ENCODE data around the gene ITGB8.

The ITGB8 gene

GRCh38 chr7:20290505-20291111 lies 40.1 kb upstream of the ITGB8 start:
- TF ChIP-seq ZFX (IDR thresholded peaks at IDR 0.05; ENCODE audit: borderline replicate concordance): no peak
- TF ChIP-seq, protein P1, sequence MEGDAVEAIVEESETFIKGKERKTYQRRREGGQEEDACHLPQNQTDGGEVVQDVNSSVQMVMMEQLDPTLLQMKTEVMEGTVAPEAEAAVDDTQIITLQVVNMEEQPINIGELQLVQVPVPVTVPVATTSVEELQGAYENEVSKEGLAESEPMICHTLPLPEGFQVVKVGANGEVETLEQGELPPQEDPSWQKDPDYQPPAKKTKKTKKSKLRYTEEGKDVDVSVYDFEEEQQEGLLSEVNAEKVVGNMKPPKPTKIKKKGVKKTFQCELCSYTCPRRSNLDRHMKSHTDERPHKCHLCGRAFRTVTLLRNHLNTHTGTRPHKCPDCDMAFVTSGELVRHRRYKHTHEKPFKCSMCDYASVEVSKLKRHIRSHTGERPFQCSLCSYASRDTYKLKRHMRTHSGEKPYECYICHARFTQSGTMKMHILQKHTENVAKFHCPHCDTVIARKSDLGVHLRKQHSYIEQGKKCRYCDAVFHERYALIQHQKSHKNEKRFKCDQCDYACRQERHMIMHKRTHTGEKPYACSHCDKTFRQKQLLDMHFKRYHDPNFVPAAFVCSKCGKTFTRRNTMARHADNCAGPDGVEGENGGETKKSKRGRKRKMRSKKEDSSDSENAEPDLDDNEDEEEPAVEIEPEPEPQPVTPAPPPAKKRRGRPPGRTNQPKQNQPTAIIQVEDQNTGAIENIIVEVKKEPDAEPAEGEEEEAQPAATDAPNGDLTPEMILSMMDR (IDR thresholded peaks at IDR 0.05): no peak
- no peak overlapping the region for H3K27ac ChIP-seq

DNA sequence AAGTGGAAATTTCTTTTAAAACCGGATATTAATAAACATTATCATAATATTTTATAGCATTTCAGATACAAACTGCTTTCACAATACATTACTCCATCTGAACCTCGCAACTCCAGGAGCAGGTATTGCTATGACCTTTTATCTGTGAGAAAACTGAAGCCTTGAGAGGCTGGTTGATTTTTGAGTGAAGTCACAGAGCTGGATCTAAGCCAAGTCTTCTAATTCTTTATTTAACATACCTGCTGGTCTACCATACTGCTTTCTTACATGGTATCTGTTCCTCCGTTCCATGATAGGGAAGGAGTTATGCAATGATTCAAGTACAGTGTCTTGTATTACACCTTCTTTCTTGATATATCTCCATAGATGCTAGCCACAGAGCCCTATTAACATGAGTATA lies 37.4 kb upstream of the ITGB8 start:
- TF ChIP-seq, protein P1 (IDR thresholded peaks at IDR 0.05): no peak
- no peak for TF ChIP-seq ZFX (IDR thresholded peaks at IDR 0.05; ENCODE audit: borderline replicate concordance)
- no peak overlapping the region for H3K27ac ChIP-seq

- TF ChIP-seq, protein P1 (IDR thresholded peaks at IDR 0.05): no peak
- no peak for TF ChIP-seq ZFX (IDR thresholded peaks at IDR 0.05; ENCODE audit: borderline replicate concordance)
- H3K27ac ChIP-seq: no peak overlapping the region
These were observed 34.3 kb upstream of the ITGB8 start for GRCh38 chr7:20296444-20296843.

- no peak for TF ChIP-seq ZFX (IDR thresholded peaks at IDR 0.05; ENCODE audit: borderline replicate concordance)
- TF ChIP-seq, protein P1 (IDR thresholded peaks at IDR 0.05): no peak
- H3K27ac ChIP-seq: no peak overlapping the region
These were observed 33.8 kb upstream of the ITGB8 start for GRCh38 chr7:20296901-20297300.

- no peak overlapping the region for H3K27ac ChIP-seq
- TF ChIP-seq, protein P1 (IDR thresholded peaks at IDR 0.05): no peak
- TF ChIP-seq ZFX (IDR thresholded peaks at IDR 0.05; ENCODE audit: borderline replicate concordance): no peak
These were observed 32.2 kb upstream of the ITGB8 start for GRCh38 chr7:20298486-20298901.

DNA sequence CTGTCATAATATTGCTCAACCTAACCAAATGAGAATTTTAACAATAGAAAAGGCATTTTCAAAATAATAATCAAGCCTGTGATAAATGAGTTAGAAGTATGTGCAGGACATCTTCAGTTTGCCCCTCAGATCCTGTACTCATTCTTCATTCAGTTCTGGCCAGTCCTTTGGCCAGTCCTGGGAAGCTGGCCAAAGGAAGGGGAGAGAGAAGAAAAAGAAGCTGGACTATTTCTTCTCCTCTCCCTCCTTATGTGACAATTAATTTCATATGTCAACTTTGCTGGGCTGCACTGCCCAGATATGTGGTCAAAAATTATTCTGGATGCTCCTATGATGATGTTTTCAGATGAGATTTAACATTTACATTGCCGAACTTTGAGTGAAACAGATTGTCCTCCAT lies 31.6 kb upstream of the ITGB8 start:
- no peak overlapping the region for H3K27ac ChIP-seq
- no peak for TF ChIP-seq ZFX (IDR thresholded peaks at IDR 0.05; ENCODE audit: borderline replicate concordance)
- TF ChIP-seq, protein P1 (IDR thresholded peaks at IDR 0.05): no peak

DNA sequence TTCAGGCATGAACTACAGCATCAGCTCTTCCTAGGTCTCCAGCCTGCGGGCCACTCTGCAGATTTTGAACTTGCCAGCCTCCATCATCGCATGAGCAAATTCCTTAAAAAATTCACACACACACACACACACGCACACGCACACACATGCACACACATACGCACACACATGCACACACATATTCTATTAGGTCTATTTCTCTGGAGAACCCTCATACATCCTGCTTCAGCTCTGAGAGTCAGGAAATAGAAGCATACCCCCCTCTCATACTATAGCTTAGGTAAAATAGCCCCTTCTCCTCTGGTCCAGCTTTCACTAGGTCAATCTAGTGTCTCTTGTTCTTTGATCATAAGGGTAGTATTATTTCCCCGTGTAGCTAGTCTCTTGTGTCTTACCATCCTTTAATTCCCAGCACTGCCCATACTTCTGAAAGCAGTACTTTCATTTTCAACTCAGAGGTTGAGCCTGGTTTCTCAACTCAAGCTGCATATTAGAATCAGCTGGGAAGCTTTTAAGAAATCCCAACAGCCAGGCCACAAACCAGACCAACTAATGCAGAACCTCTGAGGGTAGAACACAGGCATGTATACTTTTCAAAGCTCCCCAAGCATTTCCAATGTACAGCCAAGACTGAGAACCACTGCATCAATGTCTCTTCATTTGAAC lies 30.9 kb upstream of the ITGB8 start:
- TF ChIP-seq, protein P1 (IDR thresholded peaks at IDR 0.05): no peak
- no peak for TF ChIP-seq ZFX (IDR thresholded peaks at IDR 0.05; ENCODE audit: borderline replicate concordance)
- no peak overlapping the region for H3K27ac ChIP-seq

All from 22Rv1 (cell line).